ENCODE measurements around the gene ZACN. TPM values are rescaled to one million over a fixed set of nuclear protein-coding genes. Genes with fewer than 3 reads are reported as not detected.

Gene ZACN
- polyA plus RNA-seq, 1 of the 3 experiments (the other 2 are of a cell fraction): not detected

GRCh38 chr17:76076146-76076764 is 2.7 kb upstream of the ZACN start:
- Histone ChIP-seq H2AFZ (ENCODE audit: low read depth) (no peak overlapping the region), H3K4me1 (ENCODE audit: control insufficient read depth in 1 of 2, insufficient read depth in 2 of 2, low read depth in 1 of 2, low read length in 1 of 2) (peaks cover 0 to 40% of the 10 kb centered on the region in 2 experiments; a peak in 3 of 4 replicates), H4K20me1 (ENCODE audit: insufficient read depth) (peaks cover 3% of the 10 kb centered on the region), H3K9ac (no peak overlapping the region), H3K36me3 (replicated peaks in 1 of 2; ENCODE audit: control insufficient read depth in 1 of 2, insufficient read depth in 2 of 2, low read length in 1 of 2) (no peaks in the 10 kb centered on the region), H3K4me2 (no peak overlapping the region; the same call in 1 of the 2 replicates), H3K9me3 (no peaks in the 10 kb centered on the region), H3F3A (replicated peaks; ENCODE audit: insufficient read depth) (peaks cover 12% of the 10 kb centered on the region), H3K9me2 (no peaks in the 10 kb centered on the region), H3K4me3 (ENCODE audit: low read depth in 2 of 2, low read length in 1 of 2) (no peak overlapping the region), H3K27me3 (ENCODE audit: insufficient read depth) (peaks cover 73% of the 10 kb centered on the region), H3K27ac (ENCODE audit: low read depth in 2 of 2, low read length in 1 of 2) (no peak overlapping the region), H3K79me2 (ENCODE audit: insufficient read depth) (peaks cover 19% of the 10 kb centered on the region)
- peak; percentile 64 for DNase-seq
- 8% methylated on average over 35 of the region's 41 CpGs for WGBS (ENCODE audit: low lambda C conversion rate)
- ChIA-PET POLR2A (interaction anchor here (0.6 kb wide), 1 partner anchor 270 kb away, joined by 3 read pairs; no protein-coding TSS in a partner anchor), CTCF (interaction anchor here (1.0 to 7.8 kb wide), 6 partner anchors 13 to 203 kb away, joined by 3 to 64 read pairs (median 8); no protein-coding TSS in a partner anchor)
- TF ChIP-seq SMC3 (IDR thresholded peaks at IDR 0.05; ENCODE audit: low read depth, low read length) (no peak), RCOR1 (IDR thresholded peaks at IDR 0.05; ENCODE audit: low read length) (no peak), EZH2phosphoT487 (IDR thresholded peaks at IDR 0.05; ENCODE audit: borderline replicate concordance, low read depth) (0 out of 2 replicates have a peak, but pooled peaks have one; percentile 20)

DNA sequence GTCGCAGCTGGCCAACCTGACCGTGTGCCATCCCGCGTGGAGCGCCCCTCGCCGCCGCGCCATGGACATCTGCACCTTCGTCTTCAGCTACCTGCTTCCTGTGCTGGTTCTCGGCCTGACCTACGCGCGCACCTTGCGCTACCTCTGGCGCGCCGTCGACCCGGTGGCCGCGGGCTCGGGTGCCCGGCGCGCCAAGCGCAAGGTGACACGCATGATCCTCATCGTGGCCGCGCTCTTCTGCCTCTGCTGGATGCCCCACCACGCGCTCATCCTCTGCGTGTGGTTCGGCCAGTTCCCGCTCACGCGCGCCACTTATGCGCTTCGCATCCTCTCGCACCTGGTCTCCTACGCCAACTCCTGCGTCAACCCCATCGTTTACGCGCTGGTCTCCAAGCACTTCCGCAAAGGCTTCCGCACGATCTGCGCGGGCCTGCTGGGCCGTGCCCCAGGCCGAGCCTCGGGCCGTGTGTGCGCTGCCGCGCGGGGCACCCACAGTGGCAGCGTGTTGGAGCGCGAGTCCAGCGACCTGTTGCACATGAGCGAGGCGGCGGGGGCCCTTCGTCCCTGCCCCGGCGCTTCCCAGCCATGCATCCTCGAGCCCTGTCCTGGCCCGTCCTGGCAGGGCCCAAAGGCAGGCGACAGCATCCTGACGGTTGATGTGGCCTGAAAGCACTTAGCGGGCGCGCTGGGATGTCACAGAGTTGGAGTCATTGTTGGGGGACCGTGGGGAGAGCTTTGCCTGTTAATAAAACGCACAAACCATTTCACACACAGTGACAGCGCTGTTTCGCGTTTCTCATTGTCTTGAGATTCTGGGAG is 2.0 kb upstream of the ZACN start:
- peak; percentile 57 for DNase-seq
- Histone ChIP-seq H3F3A (replicated peaks; ENCODE audit: insufficient read depth) (peaks cover 13% of the 10 kb centered on the region), H3K79me2 (ENCODE audit: insufficient read depth) (peaks cover 11% of the 10 kb centered on the region), H3K27ac (ENCODE audit: low read depth in 2 of 2, low read length in 1 of 2) (no peak overlapping the region), H3K9me2 (no peaks in the 10 kb centered on the region), H3K9me3 (no peaks in the 10 kb centered on the region), H3K4me2 (no peak overlapping the region; the same call in 1 of the 2 replicates), H2AFZ (ENCODE audit: low read depth) (no peak overlapping the region), H3K9ac (no peak overlapping the region), H3K4me3 (ENCODE audit: low read depth in 2 of 2, low read length in 1 of 2) (no peak overlapping the region), H3K4me1 (ENCODE audit: control insufficient read depth in 1 of 2, insufficient read depth in 2 of 2, low read depth in 1 of 2, low read length in 1 of 2) (peaks cover 0 to 37% of the 10 kb centered on the region in 2 experiments; a peak in 1 of 4 replicates), H3K36me3 (replicated peaks in 1 of 2; ENCODE audit: control insufficient read depth in 1 of 2, insufficient read depth in 2 of 2, low read length in 1 of 2) (no peaks in the 10 kb centered on the region), H3K27me3 (ENCODE audit: insufficient read depth) (peaks cover 73% of the 10 kb centered on the region), H4K20me1 (ENCODE audit: insufficient read depth) (no peaks in the 10 kb centered on the region; the same call in 1 of the 2 replicates)
- WGBS (ENCODE audit: low lambda C conversion rate): 33% methylated on average over 55 of the region's 82 CpGs
- POLR2A ChIA-PET: interaction anchor here (1.0 to 1.4 kb wide), 2 partner anchors 17 to 63 kb away, joined by 3 to 5 read pairs; no protein-coding TSS in a partner anchor
- CTCF ChIA-PET: interaction anchor here (0.8 to 7.8 kb wide), 14 partner anchors 9 to 203 kb away, joined by 3 to 64 read pairs (median 4); no protein-coding TSS in a partner anchor
- no peak for TF ChIP-seq TEAD4 (IDR thresholded peaks at IDR 0.05; ENCODE audit: borderline replicate concordance, insufficient read depth)
- no peak for TF ChIP-seq TCF12 (IDR thresholded peaks at IDR 0.05)
- no peak for TF ChIP-seq MEF2A (IDR thresholded peaks at IDR 0.05; ENCODE audit: borderline replicate concordance, low read depth)
- no peak for TF ChIP-seq POLR2AphosphoS5 (IDR thresholded peaks at IDR 0.05; ENCODE audit: low read depth, low read length)
- no peak for TF ChIP-seq RCOR1 (IDR thresholded peaks at IDR 0.05; ENCODE audit: low read length)
- TF ChIP-seq, protein P1, sequence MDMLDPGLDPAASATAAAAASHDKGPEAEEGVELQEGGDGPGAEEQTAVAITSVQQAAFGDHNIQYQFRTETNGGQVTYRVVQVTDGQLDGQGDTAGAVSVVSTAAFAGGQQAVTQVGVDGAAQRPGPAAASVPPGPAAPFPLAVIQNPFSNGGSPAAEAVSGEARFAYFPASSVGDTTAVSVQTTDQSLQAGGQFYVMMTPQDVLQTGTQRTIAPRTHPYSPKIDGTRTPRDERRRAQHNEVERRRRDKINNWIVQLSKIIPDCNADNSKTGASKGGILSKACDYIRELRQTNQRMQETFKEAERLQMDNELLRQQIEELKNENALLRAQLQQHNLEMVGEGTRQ (IDR thresholded peaks at IDR 0.05; ENCODE audit: borderline replicate concordance, low read depth, low read length): no peak
- no peak for TF ChIP-seq JUND (IDR thresholded peaks at IDR 0.05)
- no peak for TF ChIP-seq ELF1 (IDR thresholded peaks at IDR 0.05)
- TF ChIP-seq, protein P2, sequence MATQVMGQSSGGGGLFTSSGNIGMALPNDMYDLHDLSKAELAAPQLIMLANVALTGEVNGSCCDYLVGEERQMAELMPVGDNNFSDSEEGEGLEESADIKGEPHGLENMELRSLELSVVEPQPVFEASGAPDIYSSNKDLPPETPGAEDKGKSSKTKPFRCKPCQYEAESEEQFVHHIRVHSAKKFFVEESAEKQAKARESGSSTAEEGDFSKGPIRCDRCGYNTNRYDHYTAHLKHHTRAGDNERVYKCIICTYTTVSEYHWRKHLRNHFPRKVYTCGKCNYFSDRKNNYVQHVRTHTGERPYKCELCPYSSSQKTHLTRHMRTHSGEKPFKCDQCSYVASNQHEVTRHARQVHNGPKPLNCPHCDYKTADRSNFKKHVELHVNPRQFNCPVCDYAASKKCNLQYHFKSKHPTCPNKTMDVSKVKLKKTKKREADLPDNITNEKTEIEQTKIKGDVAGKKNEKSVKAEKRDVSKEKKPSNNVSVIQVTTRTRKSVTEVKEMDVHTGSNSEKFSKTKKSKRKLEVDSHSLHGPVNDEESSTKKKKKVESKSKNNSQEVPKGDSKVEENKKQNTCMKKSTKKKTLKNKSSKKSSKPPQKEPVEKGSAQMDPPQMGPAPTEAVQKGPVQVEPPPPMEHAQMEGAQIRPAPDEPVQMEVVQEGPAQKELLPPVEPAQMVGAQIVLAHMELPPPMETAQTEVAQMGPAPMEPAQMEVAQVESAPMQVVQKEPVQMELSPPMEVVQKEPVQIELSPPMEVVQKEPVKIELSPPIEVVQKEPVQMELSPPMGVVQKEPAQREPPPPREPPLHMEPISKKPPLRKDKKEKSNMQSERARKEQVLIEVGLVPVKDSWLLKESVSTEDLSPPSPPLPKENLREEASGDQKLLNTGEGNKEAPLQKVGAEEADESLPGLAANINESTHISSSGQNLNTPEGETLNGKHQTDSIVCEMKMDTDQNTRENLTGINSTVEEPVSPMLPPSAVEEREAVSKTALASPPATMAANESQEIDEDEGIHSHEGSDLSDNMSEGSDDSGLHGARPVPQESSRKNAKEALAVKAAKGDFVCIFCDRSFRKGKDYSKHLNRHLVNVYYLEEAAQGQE (IDR thresholded peaks at IDR 0.05; ENCODE audit: low read depth, low read length): no peak
- TF ChIP-seq TAF1 (IDR thresholded peaks at IDR 0.05; ENCODE audit: borderline replicate concordance, low read depth, low read length): no peak
- no peak for TF ChIP-seq RXRA (IDR thresholded peaks at IDR 0.05; ENCODE audit: borderline replicate concordance, low read depth)
- TF ChIP-seq NRF1 (IDR thresholded peaks at IDR 0.05; ENCODE audit: low read depth, low read length): no peak
- TF ChIP-seq, protein P3, sequence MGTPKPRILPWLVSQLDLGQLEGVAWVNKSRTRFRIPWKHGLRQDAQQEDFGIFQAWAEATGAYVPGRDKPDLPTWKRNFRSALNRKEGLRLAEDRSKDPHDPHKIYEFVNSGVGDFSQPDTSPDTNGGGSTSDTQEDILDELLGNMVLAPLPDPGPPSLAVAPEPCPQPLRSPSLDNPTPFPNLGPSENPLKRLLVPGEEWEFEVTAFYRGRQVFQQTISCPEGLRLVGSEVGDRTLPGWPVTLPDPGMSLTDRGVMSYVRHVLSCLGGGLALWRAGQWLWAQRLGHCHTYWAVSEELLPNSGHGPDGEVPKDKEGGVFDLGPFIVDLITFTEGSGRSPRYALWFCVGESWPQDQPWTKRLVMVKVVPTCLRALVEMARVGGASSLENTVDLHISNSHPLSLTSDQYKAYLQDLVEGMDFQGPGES (IDR thresholded peaks at IDR 0.05; ENCODE audit: low read depth, low read length): no peak
- no peak for TF ChIP-seq USF1 (IDR thresholded peaks at IDR 0.05; ENCODE audit: borderline replicate concordance, low read depth)
- TF ChIP-seq FOXM1 (IDR thresholded peaks at IDR 0.05; ENCODE audit: low read depth): no peak
- no peak for TF ChIP-seq GABPA (IDR thresholded peaks at IDR 0.05; ENCODE audit: low read depth)
- no peak for TF ChIP-seq SIN3A (IDR thresholded peaks at IDR 0.05; ENCODE audit: borderline replicate concordance, low read depth, low read length)
